ENCODE results near the gene CNTN2.

GRCh38 chr1:205048382-205048781 lies 5.4 kb downstream of the CNTN2 start:
- no peak for TF ChIP-seq CTCF (conservative IDR thresholded peaks at IDR 0.05)
- no peak for TF ChIP-seq ZFX (IDR thresholded peaks at IDR 0.05)
